Measurements from ENCODE around the gene TVP23B. TPM values are rescaled to one million over a fixed set of nuclear protein-coding genes. Genes with fewer than 3 reads are reported as not detected.
"Not testable (repeated sequence)": the region's sequence is repeated elsewhere in the genome, so short reads cannot be mapped to it uniquely, and the experiment has no call there.

TVP23B gene
- 62.4 and 71.5 TPM in 2 replicates for polyA plus RNA-seq
- polyA minus RNA-seq: 74.7 and 83.7 TPM in 2 replicates

DNA sequence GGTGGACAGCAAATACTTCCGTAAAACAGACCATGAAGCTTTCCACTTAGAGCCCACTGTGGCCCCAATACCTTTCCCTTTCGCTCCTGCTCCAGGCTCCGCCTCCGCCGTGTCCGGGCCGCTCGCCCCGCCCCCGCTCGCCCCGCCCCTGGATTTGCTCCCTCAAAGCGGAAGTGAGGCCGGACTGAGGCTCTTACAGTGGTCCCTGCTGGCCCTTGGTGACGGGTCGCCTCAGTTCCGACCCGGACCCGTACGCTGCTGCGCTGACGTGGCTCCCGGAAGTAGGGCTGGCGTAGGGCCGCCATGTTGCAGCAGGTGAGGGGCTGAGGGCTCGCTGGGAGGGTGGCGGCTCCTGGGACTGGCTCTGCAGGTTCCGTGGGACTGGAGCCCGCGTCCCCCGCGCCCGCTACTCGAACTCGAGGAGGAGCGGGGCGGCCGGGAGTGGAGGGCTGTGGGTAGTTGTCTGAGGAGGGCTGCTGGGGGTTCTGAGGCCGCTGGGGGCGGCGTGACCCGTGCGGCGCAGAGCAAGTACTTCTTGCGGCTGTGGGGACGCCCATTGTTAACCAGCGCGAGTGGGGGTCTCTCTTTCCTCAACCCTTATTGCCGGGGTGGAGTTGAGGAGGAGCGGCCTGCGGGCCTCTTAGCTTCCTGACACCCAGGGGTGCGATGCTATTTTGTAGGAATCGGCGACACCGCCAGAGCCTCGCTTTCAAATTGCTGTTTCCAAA, at the start of gene TVP23B:
Gene TVP23B (plus strand): TSS at position 193 of the 728 bp plus-strand sequence. CDS start 111 bp downstream, at position 304.
- Histone ChIP-seq H3K27ac (ENCODE audit: low read length) (peak within 1 kb of the TSS; percentile 73), H3K9ac (ENCODE audit: low read length) (peak within 1 kb of the TSS; percentile 71), H3K4me3 (ENCODE audit: low read length) (peak within 1 kb of the TSS; percentile 60)
- not testable (repeated sequence) for H3K9me3 ChIP-seq (ENCODE audit: low read length); H2AFZ ChIP-seq (ENCODE audit: low read depth, low read length); H3K27me3 ChIP-seq (ENCODE audit: insufficient read depth, low read depth, low read length); H3K9me2 ChIP-seq (ENCODE audit: insufficient read depth, low read length); H3F3A ChIP-seq (ENCODE audit: insufficient read depth, low read length, poor library complexity, severe bottlenecking); H3K36me3 ChIP-seq (ENCODE audit: insufficient read depth, low read length); H4K20me1 ChIP-seq (ENCODE audit: insufficient read depth); H3K79me2 ChIP-seq (replicated peaks; ENCODE audit: insufficient read depth, low read length); H3K4me2 ChIP-seq (ENCODE audit: low read length)
- TF ChIP-seq POLR2AphosphoS5 (IDR thresholded peaks at IDR 0.05): peak; percentile 82
- peak; percentile 45 for TF ChIP-seq TAF1 (IDR thresholded peaks at IDR 0.05; ENCODE audit: low read depth)

DNA sequence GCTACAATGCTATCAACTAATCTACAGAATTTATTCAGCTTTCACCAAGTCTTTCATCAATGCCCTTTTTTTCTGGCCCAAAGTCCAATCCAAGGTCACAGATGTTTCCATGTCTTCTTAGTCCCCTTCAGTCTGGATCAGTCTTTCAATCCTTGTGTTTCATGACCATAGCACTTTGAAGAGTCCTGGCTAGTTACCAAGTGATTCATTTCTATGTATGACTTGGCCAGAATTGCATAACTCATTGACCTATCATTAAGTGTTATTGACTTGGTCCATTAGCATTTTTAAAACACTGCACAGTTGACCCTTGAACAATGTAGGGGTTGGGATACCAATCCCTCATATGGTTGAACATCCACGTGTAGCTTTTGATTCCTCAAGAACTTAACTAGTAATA, 48.5 kb upstream of the TVP23B start:
- H2AFZ ChIP-seq (ENCODE audit: low read depth, low read length); H4K20me1 ChIP-seq (ENCODE audit: insufficient read depth); H3K27ac ChIP-seq (ENCODE audit: low read length); H3K36me3 ChIP-seq (ENCODE audit: insufficient read depth, low read length); H3K9me3 ChIP-seq (ENCODE audit: low read length); H3K9me2 ChIP-seq (ENCODE audit: insufficient read depth, low read length); H3K79me2 ChIP-seq (replicated peaks; ENCODE audit: insufficient read depth, low read length); H3K4me2 ChIP-seq (ENCODE audit: low read length); H3K4me3 ChIP-seq (ENCODE audit: low read length); H3F3A ChIP-seq (ENCODE audit: insufficient read depth, low read length, poor library complexity, severe bottlenecking); H3K27me3 ChIP-seq (ENCODE audit: insufficient read depth, low read depth, low read length); H3K9ac ChIP-seq (ENCODE audit: low read length): not testable (repeated sequence)

DNA sequence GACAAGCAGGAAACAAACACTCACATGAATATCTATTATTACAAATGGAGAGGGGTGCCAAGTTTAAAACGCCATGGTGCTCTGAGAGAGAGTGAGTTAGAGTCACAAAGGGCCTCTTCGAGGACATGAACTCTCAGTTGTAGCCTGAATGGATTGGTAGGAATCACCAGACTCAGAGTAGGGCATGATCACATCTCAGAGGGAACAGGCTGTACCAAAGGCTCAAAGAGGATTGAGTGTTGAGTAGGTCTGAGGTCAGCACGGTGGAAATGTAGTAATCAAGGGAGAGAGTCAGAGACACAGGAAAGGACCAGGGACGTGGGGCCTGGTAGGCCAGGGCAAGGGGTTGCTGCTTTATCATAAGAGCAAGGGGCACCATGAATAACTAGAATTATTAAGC, 47.6 kb upstream of the TVP23B start:
- H3K9me2 ChIP-seq (ENCODE audit: insufficient read depth, low read length); H3K27me3 ChIP-seq (ENCODE audit: insufficient read depth, low read depth, low read length); H4K20me1 ChIP-seq (ENCODE audit: insufficient read depth); H3F3A ChIP-seq (ENCODE audit: insufficient read depth, low read length, poor library complexity, severe bottlenecking); H2AFZ ChIP-seq (ENCODE audit: low read depth, low read length); H3K4me3 ChIP-seq (ENCODE audit: low read length); H3K79me2 ChIP-seq (replicated peaks; ENCODE audit: insufficient read depth, low read length); H3K4me2 ChIP-seq (ENCODE audit: low read length); H3K36me3 ChIP-seq (ENCODE audit: insufficient read depth, low read length); H3K27ac ChIP-seq (ENCODE audit: low read length); H3K9me3 ChIP-seq (ENCODE audit: low read length); H3K9ac ChIP-seq (ENCODE audit: low read length): not testable (repeated sequence)

DNA sequence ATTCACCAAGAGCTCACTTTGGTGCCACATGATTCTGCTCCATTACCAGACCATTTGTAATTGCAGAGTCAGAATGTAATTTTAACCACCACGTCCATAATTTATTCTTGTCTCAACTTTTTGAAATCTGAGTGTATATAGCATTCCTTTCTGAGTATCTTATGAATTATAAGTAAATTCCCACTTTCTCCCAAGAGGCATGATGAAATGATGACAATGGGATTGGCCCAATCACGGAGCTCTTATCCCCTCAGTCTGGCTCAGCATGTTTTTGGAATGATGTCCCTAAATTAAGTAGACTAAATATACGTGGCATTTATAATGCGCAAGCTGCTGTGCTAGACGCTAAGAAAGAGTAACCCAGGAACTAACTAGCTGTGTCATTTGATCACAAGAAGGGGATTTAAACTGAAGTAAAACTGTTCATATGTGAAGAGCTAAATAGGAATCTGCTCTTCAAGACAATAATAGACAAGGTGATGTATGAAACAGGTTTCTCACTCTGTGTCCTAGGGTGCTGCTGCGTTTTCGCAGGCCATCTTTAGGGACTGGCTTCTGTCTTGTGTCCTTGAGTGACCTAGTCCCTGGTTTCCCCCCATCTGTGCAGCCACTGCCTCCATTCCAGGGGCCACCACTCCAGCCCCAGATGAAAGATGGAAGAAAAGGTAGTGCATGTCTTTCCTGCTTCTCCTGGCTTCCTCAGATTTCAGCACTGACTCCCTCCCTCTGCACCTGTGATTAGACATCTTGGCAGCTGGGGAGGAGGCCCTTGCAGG, 41.2 kb upstream of the TVP23B start:
- not testable (repeated sequence) for H3K36me3 ChIP-seq (ENCODE audit: insufficient read depth, low read length); H3K27ac ChIP-seq (ENCODE audit: low read length); H2AFZ ChIP-seq (ENCODE audit: low read depth, low read length); H3K27me3 ChIP-seq (ENCODE audit: insufficient read depth, low read depth, low read length); H3K79me2 ChIP-seq (replicated peaks; ENCODE audit: insufficient read depth, low read length); H3K9ac ChIP-seq (ENCODE audit: low read length); H3K4me2 ChIP-seq (ENCODE audit: low read length); H3K9me3 ChIP-seq (ENCODE audit: low read length); H4K20me1 ChIP-seq (ENCODE audit: insufficient read depth); H3K9me2 ChIP-seq (ENCODE audit: insufficient read depth, low read length); H3F3A ChIP-seq (ENCODE audit: insufficient read depth, low read length, poor library complexity, severe bottlenecking); H3K4me3 ChIP-seq (ENCODE audit: low read length)

DNA sequence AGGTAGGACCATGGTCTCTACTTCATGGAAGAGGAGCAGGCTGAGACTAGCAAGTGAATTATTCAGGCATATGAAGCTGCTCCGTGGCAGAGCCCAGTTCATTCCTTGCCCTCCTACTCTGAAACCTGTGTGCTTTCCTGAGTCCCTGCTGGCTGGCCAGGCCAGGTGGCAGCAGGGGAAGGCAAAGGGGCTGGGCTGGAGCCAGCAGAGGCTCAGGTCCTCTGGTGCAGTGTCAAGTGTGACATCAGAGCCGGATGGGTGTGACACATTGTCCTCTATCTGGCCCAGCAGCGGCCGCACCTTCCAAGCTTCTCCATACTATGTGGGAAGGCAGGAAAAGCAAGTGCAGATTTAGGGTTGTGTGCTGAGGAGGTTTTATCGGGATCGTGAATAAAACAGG, 39.8 kb upstream of the TVP23B start:
- H3K4me3 ChIP-seq (ENCODE audit: low read length): not testable (repeated sequence)

DNA sequence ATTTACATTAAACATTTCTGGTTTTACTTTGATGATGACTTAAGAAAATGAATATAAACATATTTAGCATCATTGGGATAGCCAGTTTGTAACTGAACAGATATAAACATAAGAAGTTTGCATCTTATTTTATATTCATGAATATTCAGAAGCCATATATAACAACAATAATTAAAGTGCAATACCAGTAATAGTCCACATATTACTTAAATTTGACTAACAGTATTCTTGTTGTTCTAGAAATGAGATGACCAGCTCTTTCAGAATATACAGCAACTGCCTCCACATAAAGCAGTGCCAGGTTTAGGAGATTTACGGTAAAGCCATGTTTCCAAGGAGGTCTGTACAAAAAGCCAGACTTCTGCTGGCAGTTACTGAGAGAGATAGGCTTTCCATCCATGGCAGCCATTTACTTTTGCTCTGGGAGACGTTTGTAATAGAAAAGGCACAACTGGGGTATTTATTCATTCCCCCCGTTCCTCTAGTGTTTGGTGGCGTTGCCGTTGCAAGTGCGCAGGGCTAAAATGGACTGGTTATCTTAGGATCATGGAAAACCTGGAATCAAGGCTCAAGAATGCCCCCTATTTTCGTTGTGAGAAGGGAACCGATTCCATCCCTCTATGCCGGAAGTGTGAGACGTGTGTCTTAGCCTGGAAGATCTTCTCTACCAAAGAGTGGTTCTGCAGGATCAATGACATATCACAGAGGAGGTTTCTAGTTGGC, 37.1 kb upstream of the TVP23B start, which contains the start of gene FBXW10:
Gene FBXW10 (plus strand): TSS at position 356 of the 723 bp plus-strand sequence. CDS start 191 bp downstream, at position 547.
- peak within 1 kb of the TSS; percentile 21 for H2AFZ ChIP-seq (ENCODE audit: low read depth, low read length)
- H3K9me3 ChIP-seq (ENCODE audit: low read length); H3K9ac ChIP-seq (ENCODE audit: low read length); H4K20me1 ChIP-seq (ENCODE audit: insufficient read depth); H3K27me3 ChIP-seq (ENCODE audit: insufficient read depth, low read depth, low read length); H3F3A ChIP-seq (ENCODE audit: insufficient read depth, low read length, poor library complexity, severe bottlenecking); H3K36me3 ChIP-seq (ENCODE audit: insufficient read depth, low read length); H3K4me2 ChIP-seq (ENCODE audit: low read length); H3K79me2 ChIP-seq (replicated peaks; ENCODE audit: insufficient read depth, low read length); H3K27ac ChIP-seq (ENCODE audit: low read length); H3K4me3 ChIP-seq (ENCODE audit: low read length); H3K9me2 ChIP-seq (ENCODE audit: insufficient read depth, low read length): not testable (repeated sequence)

More for the DNA sequence above, 39.8 kb upstream of the TVP23B start:
- not testable (repeated sequence) for H2AFZ ChIP-seq (ENCODE audit: low read depth, low read length); H3K9me2 ChIP-seq (ENCODE audit: insufficient read depth, low read length); H3K27me3 ChIP-seq (ENCODE audit: insufficient read depth, low read depth, low read length); H3K9ac ChIP-seq (ENCODE audit: low read length); H4K20me1 ChIP-seq (ENCODE audit: insufficient read depth); H3K36me3 ChIP-seq (ENCODE audit: insufficient read depth, low read length); H3K79me2 ChIP-seq (replicated peaks; ENCODE audit: insufficient read depth, low read length); H3K27ac ChIP-seq (ENCODE audit: low read length); H3K9me3 ChIP-seq (ENCODE audit: low read length); H3K4me2 ChIP-seq (ENCODE audit: low read length); H3F3A ChIP-seq (ENCODE audit: insufficient read depth, low read length, poor library complexity, severe bottlenecking)

DNA sequence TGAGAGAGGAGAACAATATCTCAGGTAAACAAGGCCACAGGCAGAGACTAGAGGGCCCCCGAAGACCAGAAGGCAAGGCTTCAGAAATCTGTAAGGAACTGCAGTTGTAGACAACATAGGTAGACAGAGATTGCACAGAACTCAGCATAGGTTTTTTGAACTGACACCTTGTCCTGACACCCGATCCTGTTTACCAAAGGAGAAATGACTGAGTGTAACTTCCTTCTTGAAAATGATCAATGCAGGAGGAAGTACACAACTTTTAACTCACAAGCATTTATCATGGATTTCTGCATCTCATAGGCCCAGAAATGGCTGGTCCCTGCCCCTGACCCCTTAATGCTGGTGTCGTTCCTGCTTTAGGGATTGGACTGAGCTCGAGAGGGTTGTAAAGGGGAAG, 36.3 kb upstream of the TVP23B start:
- H3K4me3 ChIP-seq (ENCODE audit: low read length); H3K27me3 ChIP-seq (ENCODE audit: insufficient read depth, low read depth, low read length); H3K79me2 ChIP-seq (replicated peaks; ENCODE audit: insufficient read depth, low read length); H3F3A ChIP-seq (ENCODE audit: insufficient read depth, low read length, poor library complexity, severe bottlenecking); H3K9me2 ChIP-seq (ENCODE audit: insufficient read depth, low read length); H3K9me3 ChIP-seq (ENCODE audit: low read length); H4K20me1 ChIP-seq (ENCODE audit: insufficient read depth); H2AFZ ChIP-seq (ENCODE audit: low read depth, low read length); H3K36me3 ChIP-seq (ENCODE audit: insufficient read depth, low read length); H3K4me2 ChIP-seq (ENCODE audit: low read length); H3K9ac ChIP-seq (ENCODE audit: low read length); H3K27ac ChIP-seq (ENCODE audit: low read length): not testable (repeated sequence)
